ENCODE data around the gene ATP2A1. TPM values are rescaled to one million over a fixed set of nuclear protein-coding genes. Genes with fewer than 3 reads are reported as not detected.
"Not testable (repeated sequence)": the region's sequence is repeated elsewhere in the genome, so short reads cannot be mapped to it uniquely, and the experiment has no call there.

Gene ATP2A1
- total RNA-seq, 1 donor, result 0.36 TPM

DNA sequence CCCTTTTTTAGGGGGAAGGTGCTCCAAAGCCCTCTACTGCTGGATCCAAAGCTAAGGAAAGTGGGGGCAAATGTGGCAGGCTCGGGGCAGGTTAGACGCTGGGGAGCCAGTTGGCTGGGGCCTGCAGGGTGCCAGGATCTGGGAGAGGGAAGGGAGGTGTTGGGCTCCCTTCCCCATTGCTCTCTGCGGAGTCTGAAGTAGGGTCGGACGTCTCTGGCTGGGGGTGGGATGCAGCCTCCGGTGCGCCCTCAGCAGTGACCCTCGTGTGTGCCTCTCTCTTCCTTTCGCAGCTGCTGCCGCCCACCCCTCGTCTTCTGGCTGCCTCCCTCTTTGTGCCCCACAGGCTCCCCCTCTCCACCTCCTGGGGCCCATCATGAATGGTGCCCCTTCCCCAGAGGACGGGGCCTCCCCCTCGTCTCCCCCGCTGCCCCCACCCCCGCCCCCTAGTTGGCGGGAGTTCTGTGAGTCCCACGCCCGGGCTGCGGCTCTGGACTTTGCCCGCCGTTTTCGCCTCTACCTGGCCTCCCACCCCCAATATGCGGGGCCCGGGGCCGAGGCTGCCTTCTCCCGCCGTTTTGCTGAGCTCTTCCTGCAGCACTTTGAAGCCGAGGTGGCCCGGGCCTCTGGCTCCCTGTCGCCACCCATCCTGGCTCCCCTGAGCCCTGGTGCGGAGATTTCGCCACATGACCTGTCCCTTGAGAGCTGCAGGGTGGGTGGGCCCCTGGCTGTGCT, 12.4 kb upstream of the ATP2A1 start:
- H3K27me3 ChIP-seq (ENCODE audit: insufficient read depth, low read length), result no peaks in the 10 kb centered on the region
- peak; percentile 73 for DNase-seq (ENCODE audit: insufficient read length, low spot score, missing footprints)
- TF ChIP-seq, protein P1, sequence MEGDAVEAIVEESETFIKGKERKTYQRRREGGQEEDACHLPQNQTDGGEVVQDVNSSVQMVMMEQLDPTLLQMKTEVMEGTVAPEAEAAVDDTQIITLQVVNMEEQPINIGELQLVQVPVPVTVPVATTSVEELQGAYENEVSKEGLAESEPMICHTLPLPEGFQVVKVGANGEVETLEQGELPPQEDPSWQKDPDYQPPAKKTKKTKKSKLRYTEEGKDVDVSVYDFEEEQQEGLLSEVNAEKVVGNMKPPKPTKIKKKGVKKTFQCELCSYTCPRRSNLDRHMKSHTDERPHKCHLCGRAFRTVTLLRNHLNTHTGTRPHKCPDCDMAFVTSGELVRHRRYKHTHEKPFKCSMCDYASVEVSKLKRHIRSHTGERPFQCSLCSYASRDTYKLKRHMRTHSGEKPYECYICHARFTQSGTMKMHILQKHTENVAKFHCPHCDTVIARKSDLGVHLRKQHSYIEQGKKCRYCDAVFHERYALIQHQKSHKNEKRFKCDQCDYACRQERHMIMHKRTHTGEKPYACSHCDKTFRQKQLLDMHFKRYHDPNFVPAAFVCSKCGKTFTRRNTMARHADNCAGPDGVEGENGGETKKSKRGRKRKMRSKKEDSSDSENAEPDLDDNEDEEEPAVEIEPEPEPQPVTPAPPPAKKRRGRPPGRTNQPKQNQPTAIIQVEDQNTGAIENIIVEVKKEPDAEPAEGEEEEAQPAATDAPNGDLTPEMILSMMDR (IDR thresholded peaks at IDR 0.05; ENCODE audit: extremely low read depth, low read depth, low read length), result no peak
- H3K4me1 ChIP-seq (ENCODE audit: insufficient read depth, low read length), result peaks cover 16% of the 10 kb centered on the region
- H3K36me3 ChIP-seq (ENCODE audit: insufficient read depth, low read length), result peaks cover 35% of the 10 kb centered on the region
- H2AFZ ChIP-seq (ENCODE audit: low read length), result no peak overlapping the region
- H3K79me2 ChIP-seq (ENCODE audit: insufficient read depth, low read length), result peaks cover 50% of the 10 kb centered on the region
- H3K4me2 ChIP-seq (ENCODE audit: insufficient read depth, low read length), result no peak overlapping the region
- peaks cover 22% of the 10 kb centered on the region for H4K20me1 ChIP-seq (ENCODE audit: insufficient read depth, low read length)
- H3K9me3 ChIP-seq (ENCODE audit: low read depth, low read length), result no peaks in the 10 kb centered on the region
- H3K4me3 ChIP-seq (ENCODE audit: insufficient read depth, low read length), result no peak overlapping the region
- H3K27ac ChIP-seq (ENCODE audit: low read depth, low read length), result no peak overlapping the region

DNA sequence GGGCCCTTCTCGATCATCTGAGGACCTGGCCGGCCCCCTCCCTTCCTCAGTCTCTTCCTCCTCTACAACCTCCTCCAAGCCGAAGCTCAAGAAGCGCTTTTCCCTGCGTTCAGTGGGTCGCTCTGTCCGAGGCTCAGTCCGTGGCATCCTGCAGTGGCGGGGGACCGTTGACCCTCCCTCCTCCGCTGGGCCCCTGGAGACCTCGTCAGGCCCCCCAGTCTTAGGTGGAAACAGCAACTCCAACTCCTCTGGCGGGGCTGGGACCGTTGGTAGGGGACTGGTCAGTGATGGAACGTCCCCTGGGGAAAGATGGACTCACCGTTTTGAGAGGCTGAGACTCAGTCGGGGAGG, 11.9 kb upstream of the ATP2A1 start:
- TF ChIP-seq, protein P1 (IDR thresholded peaks at IDR 0.05; ENCODE audit: extremely low read depth, low read depth, low read length), result no peak
- H2AFZ ChIP-seq (ENCODE audit: low read length), result no peak overlapping the region
- H3K4me2 ChIP-seq (ENCODE audit: insufficient read depth, low read length), result no peak overlapping the region
- no peak overlapping the region for H3K27ac ChIP-seq (ENCODE audit: low read depth, low read length)
- H3K4me1 ChIP-seq (ENCODE audit: insufficient read depth, low read length), result peaks cover 16% of the 10 kb centered on the region
- H3K79me2 ChIP-seq (ENCODE audit: insufficient read depth, low read length), result peaks cover 50% of the 10 kb centered on the region
- H3K36me3 ChIP-seq (ENCODE audit: insufficient read depth, low read length), result peaks cover 40% of the 10 kb centered on the region
- H3K4me3 ChIP-seq (ENCODE audit: insufficient read depth, low read length), result no peak overlapping the region
- DNase-seq (ENCODE audit: insufficient read length, low spot score, missing footprints), result peak; percentile 1
- H4K20me1 ChIP-seq (ENCODE audit: insufficient read depth, low read length), result peaks cover 22% of the 10 kb centered on the region
- no peaks in the 10 kb centered on the region for H3K27me3 ChIP-seq (ENCODE audit: insufficient read depth, low read length)
- no peaks in the 10 kb centered on the region for H3K9me3 ChIP-seq (ENCODE audit: low read depth, low read length)

DNA sequence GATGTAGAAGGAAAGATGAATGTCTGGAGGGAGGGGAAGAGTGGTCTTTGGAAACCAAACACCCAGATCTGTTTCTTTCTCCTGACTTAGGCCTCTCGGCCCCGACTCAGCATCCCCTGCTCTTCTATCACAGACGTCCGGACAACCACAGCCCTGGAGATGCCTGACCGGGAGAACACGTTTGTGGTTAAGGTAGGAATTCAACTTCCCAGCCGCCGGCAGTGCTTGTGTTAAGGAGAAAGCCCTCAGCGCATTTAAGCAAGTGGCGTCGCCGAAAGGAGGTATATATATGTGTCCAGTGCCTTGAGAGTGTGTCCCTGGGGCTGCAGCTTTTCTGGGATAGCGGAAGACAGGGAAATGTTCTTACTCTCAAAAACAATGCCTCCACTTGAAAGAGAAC, 11.0 kb upstream of the ATP2A1 start:
- Histone ChIP-seq H3K36me3 (ENCODE audit: insufficient read depth, low read length) (peaks cover 47% of the 10 kb centered on the region), H3K27ac (ENCODE audit: low read depth, low read length) (no peak overlapping the region), H3K27me3 (ENCODE audit: insufficient read depth, low read length) (no peaks in the 10 kb centered on the region), H4K20me1 (ENCODE audit: insufficient read depth, low read length) (peaks cover 26% of the 10 kb centered on the region), H2AFZ (ENCODE audit: low read length) (no peak overlapping the region), H3K79me2 (ENCODE audit: insufficient read depth, low read length) (peaks cover 46% of the 10 kb centered on the region), H3K9me3 (ENCODE audit: low read depth, low read length) (no peaks in the 10 kb centered on the region), H3K4me2 (ENCODE audit: insufficient read depth, low read length) (no peak overlapping the region), H3K4me1 (ENCODE audit: insufficient read depth, low read length) (peaks cover 11% of the 10 kb centered on the region), H3K4me3 (ENCODE audit: insufficient read depth, low read length) (no peak overlapping the region)
- DNase-seq (ENCODE audit: insufficient read length, low spot score, missing footprints), result peak; percentile 22
- TF ChIP-seq, protein P1 (IDR thresholded peaks at IDR 0.05; ENCODE audit: extremely low read depth, low read depth, low read length), result no peak

DNA sequence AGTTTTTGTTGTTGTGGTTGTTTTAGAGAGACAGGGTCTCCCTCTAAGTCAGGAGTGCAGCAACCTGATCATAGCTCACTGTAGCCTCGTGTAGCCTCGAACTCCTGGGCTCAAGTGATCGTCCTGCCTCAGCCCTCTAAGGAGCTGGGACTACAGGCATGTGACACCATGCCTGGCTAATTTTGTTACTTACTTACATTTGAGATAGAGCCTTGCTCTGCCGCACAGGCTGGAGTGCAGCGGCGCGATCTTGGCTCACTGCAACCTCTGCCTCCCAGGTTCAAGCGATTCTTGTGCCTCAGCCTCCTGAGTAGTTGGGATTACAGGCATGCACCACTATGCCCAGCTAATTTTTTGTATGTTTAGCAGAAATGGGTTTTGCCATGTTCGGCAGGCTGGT, 10.6 kb upstream of the ATP2A1 start:
- DNase-seq (ENCODE audit: insufficient read length, low spot score, missing footprints); H3K9me3 ChIP-seq (ENCODE audit: low read depth, low read length); H3K27ac ChIP-seq (ENCODE audit: low read depth, low read length); H2AFZ ChIP-seq (ENCODE audit: low read length); H3K27me3 ChIP-seq (ENCODE audit: insufficient read depth, low read length); H3K4me2 ChIP-seq (ENCODE audit: insufficient read depth, low read length); H3K4me3 ChIP-seq (ENCODE audit: insufficient read depth, low read length): not testable (repeated sequence)
- Histone ChIP-seq H3K4me1 (ENCODE audit: insufficient read depth, low read length) (peaks cover 11% of the 10 kb centered on the region), H3K79me2 (ENCODE audit: insufficient read depth, low read length) (peaks cover 45% of the 10 kb centered on the region), H4K20me1 (ENCODE audit: insufficient read depth, low read length) (peaks cover 26% of the 10 kb centered on the region), H3K36me3 (ENCODE audit: insufficient read depth, low read length) (peaks cover 47% of the 10 kb centered on the region)

Data from osteoblast (primary cell).